ENCODE data around the gene NR2F6. TPM values are rescaled to one million over a fixed set of nuclear protein-coding genes. Genes with fewer than 3 reads are reported as not detected.
A peak's percentile ranks its signal among the peaks of the same experiment; 100 is the strongest.

The NR2F6 gene
- total RNA-seq, 1 experiment from 2014 or later = 96.5 TPM

- CTCF ChIA-PET = no interaction called here
Measured at GRCh38 chr19:17210296-17210695, 35.4 kb downstream of the NR2F6 start.

GRCh38 chr19:17209126-17210036 lies 36.3 kb downstream of the NR2F6 start:
- peaks cover 22% of the 10 kb centered on the region for H3K36me3 Mint-ChIP-seq (ENCODE audit: insufficient read depth, unreplicated experiment)
- intact Hi-C loops (cut with micrococcal nuclease; ENCODE audit: unreplicated experiment) = no loop called here
- peaks cover 1% of the 10 kb centered on the region; the same call in 1 of the 2 replicates for H3K36me3 ChIP-seq (ENCODE audit: control insufficient read depth, insufficient read depth, low read length)
- no peak overlapping the region for H3K4me3 ChIP-seq (ENCODE audit: low read depth, low read length)
- no peaks in the 10 kb centered on the region for H3K9me3 Mint-ChIP-seq (ENCODE audit: unreplicated experiment)
- no TSS peak for BruUV-seq (replicated peaks)
- H3K27ac Mint-ChIP-seq (ENCODE audit: unreplicated experiment) = no peak overlapping the region
- no peaks in the 10 kb centered on the region for H3K4me1 Mint-ChIP-seq (ENCODE audit: low read depth, unreplicated experiment)
- ChIA-PET CTCF (no interaction called here), POLR2A (no interaction called here)
- no peaks in the 10 kb centered on the region for H3K27me3 ChIP-seq (replicated peaks; ENCODE audit: control insufficient read depth, insufficient read depth, low read length)
- no peaks in the 10 kb centered on the region for H3K9me3 ChIP-seq
- no peak for TF ChIP-seq CTCF (IDR thresholded peaks at IDR 0.05; ENCODE audit: insufficient read depth in 1 of 2, low read depth in 1 of 2, low read length in 1 of 2, severe bottlenecking in 1 of 2, unreplicated experiment in 1 of 2)
- H3K4me3 Mint-ChIP-seq (ENCODE audit: unreplicated experiment) = no peak overlapping the region
- no peaks in the 10 kb centered on the region for H3K27me3 Mint-ChIP-seq (ENCODE audit: insufficient read depth, unreplicated experiment)
- DNase-seq = peak; percentile 61 to 83
- H3K4me1 ChIP-seq = peaks cover 2% of the 10 kb centered on the region; the same call in 1 of the 2 replicates

More at GRCh38 chr19:17210296-17210695, 35.4 kb downstream of the NR2F6 start:
- no peak for DNase-seq
- Histone ChIP-seq H3K4me3 (ENCODE audit: low read depth, low read length) (no peak overlapping the region), H3K36me3 (ENCODE audit: control insufficient read depth, insufficient read depth, low read length) (peaks cover 1% of the 10 kb centered on the region; the same call in 1 of the 2 replicates), H3K9me3 (no peaks in the 10 kb centered on the region), H3K4me1 (peaks cover 6% of the 10 kb centered on the region; the same call in 1 of the 2 replicates), H3K27me3 (replicated peaks; ENCODE audit: control insufficient read depth, insufficient read depth, low read length) (no peaks in the 10 kb centered on the region)
- POLR2A ChIA-PET = no interaction called here
- Mint-ChIP-seq H3K4me3 (ENCODE audit: unreplicated experiment) (no peak overlapping the region), H3K27ac (ENCODE audit: unreplicated experiment) (no peak overlapping the region), H3K36me3 (ENCODE audit: insufficient read depth, unreplicated experiment) (peaks cover 28% of the 10 kb centered on the region), H3K4me1 (ENCODE audit: low read depth, unreplicated experiment) (no peaks in the 10 kb centered on the region), H3K27me3 (ENCODE audit: insufficient read depth, unreplicated experiment) (no peaks in the 10 kb centered on the region), H3K9me3 (ENCODE audit: unreplicated experiment) (no peaks in the 10 kb centered on the region)
- BruUV-seq (replicated peaks) = no TSS peak
- intact Hi-C loops (cut with micrococcal nuclease; ENCODE audit: unreplicated experiment) = no loop called here
- no peak for TF ChIP-seq CTCF (IDR thresholded peaks at IDR 0.05; ENCODE audit: insufficient read depth in 1 of 2, low read depth in 1 of 2, low read length in 1 of 2, severe bottlenecking in 1 of 2, unreplicated experiment in 1 of 2)

GRCh38 chr19:17206736-17207581 lies 38.8 kb downstream of the NR2F6 start:
- peaks cover 1% of the 10 kb centered on the region; the same call in 1 of the 2 replicates for H3K36me3 ChIP-seq (ENCODE audit: control insufficient read depth, insufficient read depth, low read length)
- no peaks in the 10 kb centered on the region for H3K9me3 ChIP-seq
- H3K4me3 ChIP-seq (ENCODE audit: low read depth, low read length) = no peak overlapping the region
- H3K27me3 ChIP-seq (replicated peaks; ENCODE audit: control insufficient read depth, insufficient read depth, low read length) = no peaks in the 10 kb centered on the region
- no peak for TF ChIP-seq CTCF (IDR thresholded peaks at IDR 0.05; ENCODE audit: insufficient read depth in 1 of 2, low read depth in 1 of 2, low read length in 1 of 2, severe bottlenecking in 1 of 2, unreplicated experiment in 1 of 2)
- no peaks in the 10 kb centered on the region for H3K27me3 Mint-ChIP-seq (ENCODE audit: insufficient read depth, unreplicated experiment)
- no peak for DNase-seq
- no TSS peak for BruUV-seq (replicated peaks)
- ChIA-PET CTCF (no interaction called here), POLR2A (interaction anchor here (0.9 kb wide), 1 partner anchor 8 kb away, joined by 3 read pairs; the partner anchor contains the start of gene USE1)
- no peaks in the 10 kb centered on the region for H3K4me1 Mint-ChIP-seq (ENCODE audit: low read depth, unreplicated experiment)
- no peak overlapping the region for H3K4me3 Mint-ChIP-seq (ENCODE audit: unreplicated experiment)
- no peaks in the 10 kb centered on the region for H3K4me1 ChIP-seq
- no peaks in the 10 kb centered on the region for H3K9me3 Mint-ChIP-seq (ENCODE audit: unreplicated experiment)
- H3K36me3 Mint-ChIP-seq (ENCODE audit: insufficient read depth, unreplicated experiment) = peaks cover 28% of the 10 kb centered on the region
- intact Hi-C loops (cut with micrococcal nuclease; ENCODE audit: unreplicated experiment) = no loop called here
- H3K27ac Mint-ChIP-seq (ENCODE audit: unreplicated experiment) = no peak overlapping the region
